Activated naive CD4-positive, alpha-beta T cell treated with anti-CD3 and anti-CD28 coated beads for 36 hours (primary cell): ENCODE data around the gene ISG15. TPM values are rescaled to one million over a fixed set of nuclear protein-coding genes. Genes with fewer than 3 reads are reported as not detected.

Experiments
- CTCF ChIA-PET: fragments of 350-600 bp; sonication (Branson Sonifier 250); formaldehyde crosslinking; loops from one replicate; lab custom pipeline; 2021; ENCODE audit warnings: antibody characterized with exemption; lab: Charles Lee
- DNase-seq: peaks from one replicate; pipeline ENCODE4 v3.0.0-alpha.2; 2020
- H3K27ac Mint-ChIP-seq: one replicate; pipeline ENCODE4 v1.8.0; 2021; ENCODE audit warnings: mild to moderate bottlenecking, mixed read lengths
- H3K27me3 Mint-ChIP-seq: one replicate; pipeline ENCODE4 v1.8.0; 2021; ENCODE audit warnings: low read depth, mixed read lengths
- H3K36me3 Mint-ChIP-seq: one replicate; pipeline ENCODE4 v1.8.0; 2021; ENCODE audit warnings: low read depth, mixed read lengths
- H3K4me1 Mint-ChIP-seq: one replicate; pipeline ENCODE4 v1.8.0; 2021; ENCODE audit warnings: low read depth, mixed read lengths
- H3K4me3 Mint-ChIP-seq: one replicate; pipeline ENCODE4 v1.8.0; 2021; ENCODE audit warnings: mild to moderate bottlenecking, moderate library complexity, mixed read lengths
- H3K9me3 Mint-ChIP-seq: one replicate; pipeline ENCODE4 v1.8.0; 2021; ENCODE audit warnings: mixed read lengths
- intact Hi-C: fragments of 100-400 bp; cut with micrococcal nuclease; formaldehyde crosslinking; loops from one replicate; pipeline ENCODE4 v1.15.1; 2023
- total RNA-seq, 2 experiments: library from RNA; stranded (reverse); gene quantifications; one replicate each; pipeline ENCODE4 v1.2.3, GENCODE V29; 2021

The ISG15 gene
- total RNA-seq, 2 experiments from 2014 or later = 143 to 147 TPM

DNA sequence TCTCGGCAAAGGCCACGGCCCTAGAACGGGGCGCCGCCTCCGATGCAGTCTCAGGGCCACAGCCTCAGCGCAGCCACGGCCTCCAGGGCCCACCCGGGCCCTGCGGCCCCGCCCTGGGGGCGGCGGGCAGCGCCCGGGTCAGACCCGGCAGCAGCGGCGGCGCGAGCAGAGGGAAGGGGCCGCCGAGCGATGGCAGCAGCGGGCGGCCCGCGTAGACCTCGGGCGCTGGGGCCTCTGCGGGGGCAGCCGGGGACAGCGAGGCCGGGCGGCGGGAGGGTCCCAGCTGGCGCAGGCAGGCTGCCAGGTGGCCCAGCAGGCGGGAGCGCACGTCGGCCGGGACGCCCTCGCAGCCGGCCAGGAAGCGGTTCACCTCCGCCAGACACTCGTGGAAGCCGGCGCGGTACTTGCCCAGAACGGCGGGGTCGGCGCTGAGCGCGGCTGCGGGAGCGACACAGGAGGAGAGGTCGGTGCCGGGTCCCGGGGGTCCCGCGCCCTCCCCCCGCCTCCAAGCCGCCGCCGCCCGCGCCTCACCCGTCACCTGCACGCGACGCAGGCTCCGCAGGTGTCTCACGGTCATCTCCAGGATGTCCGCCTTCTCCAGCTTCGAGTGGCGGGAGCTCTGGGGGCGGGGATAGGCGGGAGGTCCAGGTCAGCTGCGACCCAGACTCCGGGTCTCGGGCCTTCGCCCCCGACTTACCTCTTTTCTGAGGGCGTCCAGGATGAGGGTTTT, 14.1 kb upstream of the ISG15 start:
- no peaks in the 10 kb centered on the region for H3K9me3 Mint-ChIP-seq
- CTCF ChIA-PET = interaction anchor here (0.8 kb wide), 1 partner anchor 14 kb away, joined by 3 read pairs; no protein-coding TSS in a partner anchor
- H3K36me3 Mint-ChIP-seq = no peaks in the 10 kb centered on the region
- intact Hi-C loops = no loop called here
- no peak for DNase-seq
- peak overlapping the region; percentile 51 for H3K4me3 Mint-ChIP-seq
- H3K4me1 Mint-ChIP-seq = peaks cover 8% of the 10 kb centered on the region
- H3K27ac Mint-ChIP-seq = no peak overlapping the region
- H3K27me3 Mint-ChIP-seq = peaks cover 32% of the 10 kb centered on the region

DNA sequence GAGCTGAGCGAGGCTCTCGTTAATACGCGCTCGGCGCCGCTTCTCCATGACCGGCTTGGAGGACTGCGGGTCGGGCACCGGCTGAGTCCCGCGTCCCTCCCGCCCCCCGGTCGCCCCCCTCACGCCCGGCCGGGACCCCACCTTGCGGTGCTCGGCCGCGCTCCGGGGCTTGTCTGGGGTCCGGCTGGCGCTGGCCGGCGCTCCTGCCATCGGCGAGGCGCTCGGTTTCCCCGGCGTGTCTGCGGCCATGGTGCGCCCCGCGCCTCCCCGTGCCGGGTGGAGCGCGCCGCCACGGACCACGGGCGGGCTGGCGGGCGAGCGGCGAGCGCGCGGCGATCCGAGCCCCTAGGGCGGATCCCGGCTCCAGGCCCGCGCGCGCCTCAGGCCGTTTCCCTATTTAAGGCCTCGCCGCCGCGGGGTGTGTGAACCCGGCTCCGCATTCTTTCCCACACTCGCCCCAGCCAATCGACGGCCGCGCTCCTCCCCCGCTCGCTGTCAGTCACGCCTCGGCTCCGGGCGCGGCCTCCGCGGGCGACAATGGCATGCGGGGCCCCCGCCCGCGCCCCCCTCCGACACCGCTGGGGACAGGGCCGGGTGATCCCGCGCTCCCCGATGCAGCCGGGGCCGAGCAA, 13.5 kb upstream of the ISG15 start, which contains the start of gene HES4:
HES4 (minus strand) TSS at position 373 of the 632 bp plus-strand sequence; CDS start at position 249, 124 bp downstream.
- Mint-ChIP-seq H3K4me1 (peaks cover 12% of the 10 kb centered on the region), H3K27me3 (peaks cover 35% of the 10 kb centered on the region), H3K4me3 (peak within 1 kb of the TSS; percentile 71), H3K27ac (peak within 1 kb of the TSS; percentile 80), H3K9me3 (no peaks in the 10 kb centered on the region), H3K36me3 (no peaks in the 10 kb centered on the region)
- peak; percentile 68 for DNase-seq
- CTCF ChIA-PET = interaction anchor here (0.8 kb wide), 1 partner anchor 15 kb away, joined by 3 read pairs; no protein-coding TSS in a partner anchor
- intact Hi-C loops = loop anchor here (1.0 kb wide), 2 partner anchors 13 to 308 kb away; partner anchors contain the start of genes ISG15 and PUSL1

DNA sequence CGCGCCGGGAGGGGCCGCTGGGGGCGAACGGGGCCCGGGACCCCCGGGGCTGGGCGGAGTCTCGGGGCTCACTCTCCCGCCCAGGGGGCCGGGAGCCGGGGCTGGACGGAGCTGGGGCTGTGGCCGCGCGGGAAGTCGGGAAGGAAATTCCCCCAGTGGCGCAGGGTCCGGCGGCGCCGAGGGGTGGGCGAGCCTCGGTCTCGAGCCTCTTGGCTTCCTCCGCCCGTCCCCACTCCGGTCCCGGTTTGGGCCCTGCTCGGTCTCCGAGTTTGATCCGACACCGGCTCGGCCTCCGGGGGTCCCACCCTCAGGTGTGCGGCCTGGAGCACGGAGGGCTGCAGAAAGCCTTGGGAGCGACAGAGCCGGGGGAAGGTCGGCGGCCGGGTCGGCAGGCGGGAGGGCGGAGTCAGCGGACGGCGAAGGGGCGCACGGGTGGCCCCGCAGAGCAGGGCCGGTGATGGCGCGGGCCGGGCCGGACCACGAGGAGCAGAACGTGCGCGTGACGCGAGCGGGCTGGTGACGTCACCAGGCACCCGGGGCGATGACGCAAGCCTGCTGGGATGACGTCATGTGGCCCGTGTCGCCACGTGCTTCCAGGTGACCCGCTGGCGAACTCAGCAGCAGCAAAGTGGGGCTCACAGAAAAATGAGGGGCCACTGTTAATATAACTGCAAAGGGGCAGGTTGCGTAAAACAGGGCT, 12.8 kb upstream of the ISG15 start:
- CTCF ChIA-PET = interaction anchor here (0.6 to 2.4 kb wide), 5 partner anchors 10 to 17 kb away, joined by 3 to 19 read pairs (median 8); partner anchors contain the start of gene ISG15
- intact Hi-C loops = loop anchor here (1.0 kb wide), 2 partner anchors 13 to 308 kb away; partner anchors contain the start of genes ISG15 and PUSL1
- Mint-ChIP-seq H3K4me3 (peak overlapping the region; percentile 71), H3K27me3 (peaks cover 36% of the 10 kb centered on the region), H3K36me3 (no peaks in the 10 kb centered on the region), H3K4me1 (peaks cover 17% of the 10 kb centered on the region), H3K27ac (peak overlapping the region; percentile 80), H3K9me3 (no peaks in the 10 kb centered on the region)
- DNase-seq = peak; percentile 71

DNA sequence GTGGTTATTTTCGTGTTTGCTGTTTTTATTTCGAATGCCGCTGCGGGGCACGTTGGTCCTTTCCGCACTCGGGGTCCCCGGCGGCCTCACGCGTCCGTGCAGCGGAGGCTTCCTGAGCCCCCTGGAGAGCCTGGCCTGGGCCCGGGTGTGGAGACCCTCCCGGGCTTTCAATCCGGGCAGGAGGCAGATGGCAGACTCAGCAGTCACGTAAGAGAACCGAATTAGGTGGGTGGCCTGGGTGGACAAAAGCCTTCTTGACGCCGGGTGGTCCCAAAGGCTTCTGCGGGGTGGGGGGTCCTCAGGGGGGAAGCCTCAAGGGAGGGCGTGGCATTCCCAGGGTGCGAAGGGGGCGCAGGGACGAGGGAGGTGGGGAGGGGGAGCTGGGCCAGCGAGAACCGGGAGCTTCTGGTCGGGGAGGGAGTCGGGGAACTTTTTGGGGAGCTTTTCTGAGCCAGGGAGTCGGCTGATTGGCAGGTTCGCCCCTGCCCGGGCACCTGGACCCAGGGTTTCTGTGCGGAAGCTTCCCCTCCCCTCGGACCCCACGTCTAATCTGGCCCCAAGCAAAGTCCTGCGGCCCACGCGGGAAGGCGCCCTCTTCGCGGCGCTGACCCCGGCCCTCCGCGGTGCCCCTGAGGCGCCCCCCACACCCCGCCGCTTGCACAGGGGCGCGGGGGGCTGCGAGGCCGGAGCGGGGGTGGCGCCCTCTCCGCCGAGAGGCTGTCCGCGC, 12.1 kb upstream of the ISG15 start:
- H3K4me3 Mint-ChIP-seq = peak overlapping the region; percentile 71

DNA sequence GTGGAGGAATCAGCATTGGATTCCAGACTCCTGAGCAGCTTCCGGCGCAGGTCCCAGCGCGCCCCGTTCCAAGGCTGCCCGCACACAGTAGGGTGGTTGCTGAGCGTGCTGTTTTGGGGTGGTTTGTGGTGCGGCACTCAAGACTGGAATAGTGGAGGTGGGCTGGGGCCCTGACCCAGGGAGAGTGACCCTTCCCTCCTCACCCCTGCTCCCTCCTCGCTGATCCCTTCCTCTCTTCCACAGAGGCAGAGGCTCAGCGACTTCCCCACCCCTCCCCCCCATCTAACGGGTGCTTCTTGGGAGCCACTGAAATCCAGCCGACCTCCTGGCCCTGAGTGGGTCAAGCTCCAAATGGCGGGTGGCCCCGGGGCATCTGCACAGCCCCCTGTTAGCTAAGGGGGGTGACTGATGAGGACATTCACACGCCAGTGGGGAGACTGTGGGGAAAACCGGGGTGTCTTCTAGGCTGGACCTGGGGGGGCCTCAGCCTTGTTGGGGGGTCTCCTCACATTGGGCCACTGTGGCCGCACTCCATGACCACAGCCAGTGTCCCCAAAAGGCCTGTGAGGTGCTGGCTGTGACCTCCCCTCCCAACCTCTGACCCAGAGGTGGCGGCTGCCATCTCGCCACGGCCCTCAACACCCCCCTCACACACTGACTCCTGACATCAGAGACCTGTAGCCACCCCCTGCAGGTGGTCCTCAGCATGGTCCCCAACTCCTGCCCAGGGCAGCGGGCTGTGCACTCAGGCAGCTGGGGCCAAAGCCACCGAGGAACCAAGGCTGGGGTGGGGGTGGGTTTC, 9.5 kb upstream of the ISG15 start:
- CTCF ChIA-PET = interaction anchor here (0.7 to 1.9 kb wide), 3 partner anchors 19 to 21 kb away, joined by 3 to 7 read pairs (median 4); partner anchors contain the start of gene PERM1
- no peak overlapping the region for H3K27ac Mint-ChIP-seq
- intact Hi-C loops = no loop called here

More for the DNA sequence above, 12.1 kb upstream of the ISG15 start:
- H3K36me3 Mint-ChIP-seq = no peaks in the 10 kb centered on the region
- H3K9me3 Mint-ChIP-seq = no peaks in the 10 kb centered on the region
- H3K27ac Mint-ChIP-seq = peak overlapping the region; percentile 80
- DNase-seq = no peak
- peaks cover 33% of the 10 kb centered on the region for H3K27me3 Mint-ChIP-seq
- peaks cover 14% of the 10 kb centered on the region for H3K4me1 Mint-ChIP-seq
- CTCF ChIA-PET = interaction anchor here (0.6 to 2.4 kb wide), 8 partner anchors 9 to 18 kb away, joined by 3 to 19 read pairs (median 4); partner anchors contain the start of gene ISG15
- intact Hi-C loops = no loop called here

DNA sequence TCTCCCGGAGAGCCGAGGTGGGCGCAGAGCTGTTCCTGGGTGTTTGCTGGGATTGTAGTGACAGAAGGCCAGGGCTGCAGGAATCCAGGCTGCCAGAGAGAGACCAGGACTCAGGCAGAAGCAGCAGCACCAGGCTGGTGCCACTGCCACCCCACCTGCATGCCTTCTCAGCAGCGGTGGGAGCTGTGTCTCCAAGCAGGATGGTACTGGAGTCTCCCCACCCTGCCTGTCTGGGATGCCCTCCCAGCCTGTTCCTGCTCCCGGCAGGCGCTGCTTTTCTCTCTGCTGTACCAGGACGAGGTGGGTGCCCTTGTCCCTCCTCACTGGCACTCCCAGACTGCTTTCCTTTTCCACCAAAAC, 8.9 kb upstream of the ISG15 start:
- CTCF ChIA-PET = interaction anchor here (0.7 to 1.9 kb wide), 3 partner anchors 20 to 22 kb away, joined by 3 to 7 read pairs (median 4); partner anchors contain the start of gene PERM1
- no peak for DNase-seq
- H3K27me3 Mint-ChIP-seq = peaks cover 31% of the 10 kb centered on the region
- H3K27ac Mint-ChIP-seq = no peak overlapping the region
- H3K4me3 Mint-ChIP-seq = no peak overlapping the region
- intact Hi-C loops = no loop called here
- peaks cover 14% of the 10 kb centered on the region for H3K4me1 Mint-ChIP-seq
- no peaks in the 10 kb centered on the region for H3K36me3 Mint-ChIP-seq
- no peaks in the 10 kb centered on the region for H3K9me3 Mint-ChIP-seq

More for the DNA sequence above, 9.5 kb upstream of the ISG15 start:
- H3K4me3 Mint-ChIP-seq = no peak overlapping the region
- no peaks in the 10 kb centered on the region for H3K9me3 Mint-ChIP-seq
- peaks cover 27% of the 10 kb centered on the region for H3K27me3 Mint-ChIP-seq
- peaks cover 14% of the 10 kb centered on the region for H3K4me1 Mint-ChIP-seq
- H3K36me3 Mint-ChIP-seq = no peaks in the 10 kb centered on the region
- no peak for DNase-seq

DNA sequence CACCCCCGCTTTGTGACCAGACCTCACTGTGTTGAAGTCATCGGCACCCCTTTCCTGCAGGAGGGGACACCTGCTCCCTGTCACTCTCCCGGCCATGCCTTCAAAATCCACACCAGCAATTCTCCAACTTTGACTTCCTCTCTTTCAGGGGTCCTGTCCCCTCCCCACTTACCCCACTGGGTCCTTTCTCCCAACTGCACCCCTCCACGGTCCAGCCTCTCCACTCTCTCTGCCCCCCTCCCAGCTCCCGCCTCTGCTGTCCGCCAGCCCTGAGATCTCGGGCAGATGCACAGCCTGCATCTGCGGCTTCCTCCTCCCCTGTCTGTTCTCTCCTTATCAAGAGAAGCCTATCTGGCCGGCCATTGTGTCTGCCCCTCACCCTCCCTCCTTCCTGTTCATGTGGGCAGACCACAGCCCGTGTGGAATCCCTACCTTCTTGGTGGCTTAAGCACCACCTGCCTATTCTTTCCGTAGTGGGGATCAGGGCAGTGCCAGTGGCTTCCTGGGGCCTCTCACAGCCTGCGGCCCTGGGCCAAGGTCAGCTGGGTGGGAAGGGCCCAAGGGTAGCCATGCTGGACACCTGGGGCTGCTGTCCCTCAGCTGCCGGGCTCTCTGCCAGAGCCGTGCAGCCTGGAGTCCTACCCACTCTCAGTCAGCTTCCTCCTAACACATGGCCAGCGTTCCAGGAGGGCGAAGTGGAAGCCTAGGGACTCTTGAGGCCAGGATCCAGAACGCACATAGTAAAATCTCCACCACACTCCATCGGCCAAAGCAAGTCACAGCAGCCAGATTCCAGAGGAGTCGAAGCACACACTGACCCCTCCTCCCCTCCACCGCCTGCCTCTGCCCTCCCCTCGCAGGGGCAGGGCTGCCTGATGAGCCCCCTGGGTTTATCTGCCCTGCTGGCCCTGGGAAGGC, 8.3 kb upstream of the ISG15 start:
- DNase-seq = no peak
- CTCF ChIA-PET = interaction anchor here (0.7 to 1.9 kb wide), 3 partner anchors 19 to 22 kb away, joined by 3 to 7 read pairs (median 4); partner anchors contain the start of gene PERM1
- intact Hi-C loops = no loop called here
- H3K9me3 Mint-ChIP-seq = no peaks in the 10 kb centered on the region
- no peak overlapping the region for H3K4me3 Mint-ChIP-seq
- peaks cover 31% of the 10 kb centered on the region for H3K27me3 Mint-ChIP-seq
- no peaks in the 10 kb centered on the region for H3K36me3 Mint-ChIP-seq
- H3K27ac Mint-ChIP-seq = no peak overlapping the region
- peaks cover 12% of the 10 kb centered on the region for H3K4me1 Mint-ChIP-seq

DNA sequence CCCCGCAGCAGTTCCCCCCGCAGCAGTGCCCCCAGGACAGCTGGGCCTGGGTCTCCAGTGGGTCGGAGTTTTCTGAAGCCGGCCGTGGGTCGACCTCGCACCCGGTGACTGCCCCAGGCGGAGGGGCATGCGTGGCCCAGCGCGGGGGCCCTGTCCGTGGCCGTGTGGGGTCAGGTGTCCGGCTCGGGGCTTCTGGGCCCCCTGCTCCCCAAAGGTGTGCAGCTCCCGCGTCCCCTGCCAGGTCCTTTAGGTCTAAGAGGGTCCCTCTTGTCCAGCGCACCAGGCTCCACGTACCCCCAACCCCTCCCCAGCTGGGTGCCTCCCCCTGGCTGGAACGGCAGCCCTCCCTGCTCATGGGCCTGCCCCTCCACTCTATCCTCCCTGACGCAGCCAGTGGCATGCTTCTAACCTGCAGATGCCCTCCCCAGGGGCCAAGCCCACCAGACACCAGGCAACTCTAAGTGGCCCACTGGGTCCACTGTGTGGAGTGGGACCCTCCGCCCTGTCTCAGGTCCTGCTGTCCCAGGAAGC, 7.5 kb upstream of the ISG15 start:
- intact Hi-C loops = no loop called here
- peaks cover 9% of the 10 kb centered on the region for H3K4me1 Mint-ChIP-seq
- no peaks in the 10 kb centered on the region for H3K9me3 Mint-ChIP-seq
- no peaks in the 10 kb centered on the region for H3K36me3 Mint-ChIP-seq
- H3K27me3 Mint-ChIP-seq = peaks cover 27% of the 10 kb centered on the region
- no peak overlapping the region for H3K27ac Mint-ChIP-seq
- no peak for DNase-seq
- CTCF ChIA-PET = no interaction called here
- no peak overlapping the region for H3K4me3 Mint-ChIP-seq

DNA sequence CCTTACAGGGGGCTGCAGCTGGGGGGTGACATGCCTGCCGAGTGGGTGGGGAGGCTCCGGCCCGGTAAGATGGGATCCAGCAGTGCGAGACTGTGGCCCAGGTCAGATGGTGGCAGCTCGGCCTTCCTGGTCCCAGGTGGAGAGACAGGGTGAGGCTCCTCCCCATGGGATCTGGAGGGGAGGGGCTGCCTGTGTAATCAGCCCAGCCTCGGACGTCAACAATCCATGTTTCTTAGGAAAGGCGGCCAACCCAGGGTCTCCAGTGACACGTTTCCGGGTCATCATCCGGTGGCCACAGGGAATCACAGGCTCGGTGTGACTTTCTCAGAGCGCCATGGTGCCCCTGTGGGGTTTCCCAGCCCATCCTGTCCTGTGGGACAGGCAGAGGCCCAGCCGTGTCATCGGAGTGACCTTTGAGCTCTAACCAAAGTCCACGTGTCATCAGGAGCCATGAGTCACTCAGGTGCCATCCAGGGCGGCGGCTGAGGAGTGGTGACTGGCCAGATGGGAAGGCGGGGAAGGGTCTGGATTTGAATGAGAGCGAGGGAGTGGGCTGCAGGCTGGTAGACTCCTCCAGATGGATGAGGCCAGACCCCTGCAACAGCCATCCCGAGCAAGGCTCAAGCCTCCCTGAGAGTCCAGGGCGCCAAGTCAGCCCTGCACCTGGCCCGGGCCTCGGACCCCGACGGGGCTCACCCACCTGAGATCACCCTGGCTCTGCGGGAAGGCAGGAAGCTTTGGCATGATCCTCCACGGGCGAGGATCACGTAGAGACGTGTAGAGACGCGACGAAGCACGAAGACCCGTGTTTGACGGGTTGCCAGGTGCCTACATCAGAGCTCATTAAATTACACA, 6.8 kb upstream of the ISG15 start:
- Mint-ChIP-seq H3K27me3 (peaks cover 27% of the 10 kb centered on the region), H3K4me3 (no peak overlapping the region), H3K9me3 (no peaks in the 10 kb centered on the region), H3K36me3 (no peaks in the 10 kb centered on the region), H3K27ac (no peak overlapping the region), H3K4me1 (peaks cover 9% of the 10 kb centered on the region)
- intact Hi-C loops = no loop called here
- no peak for DNase-seq
- CTCF ChIA-PET = interaction anchor here (2.3 kb wide), 1 partner anchor 22 kb away, joined by 9 read pairs; no protein-coding TSS in a partner anchor
